Measurements from ENCODE around the gene RAB43.
A peak's percentile ranks its signal among the peaks of the same experiment; 100 is the strongest.
"Not testable (repeated sequence)": the region's sequence is repeated elsewhere in the genome, so short reads cannot be mapped to it uniquely, and the experiment has no call there.

Gene RAB43

DNA sequence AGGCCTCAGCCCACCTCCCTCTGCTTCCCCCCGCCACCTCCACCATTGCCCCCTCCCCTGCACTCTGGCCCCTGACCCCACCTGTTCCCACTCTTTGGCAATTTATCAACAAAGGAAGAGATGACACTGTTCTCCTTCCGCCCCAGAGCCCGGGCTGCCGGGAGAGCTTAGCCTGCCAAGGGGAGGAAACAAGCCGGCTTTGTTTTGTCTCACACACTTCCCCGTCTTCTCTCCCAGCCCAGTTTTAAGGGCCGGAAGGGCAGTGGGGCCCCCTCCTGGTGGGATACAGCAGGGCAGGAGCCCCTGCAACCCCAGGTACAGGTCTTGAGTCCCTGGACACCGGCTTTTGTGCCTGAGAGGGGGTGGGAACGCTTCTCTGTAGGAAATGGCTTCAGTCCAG lies 33.7 kb downstream of the RAB43 start:
- DNase-seq: not testable (repeated sequence)

DNA sequence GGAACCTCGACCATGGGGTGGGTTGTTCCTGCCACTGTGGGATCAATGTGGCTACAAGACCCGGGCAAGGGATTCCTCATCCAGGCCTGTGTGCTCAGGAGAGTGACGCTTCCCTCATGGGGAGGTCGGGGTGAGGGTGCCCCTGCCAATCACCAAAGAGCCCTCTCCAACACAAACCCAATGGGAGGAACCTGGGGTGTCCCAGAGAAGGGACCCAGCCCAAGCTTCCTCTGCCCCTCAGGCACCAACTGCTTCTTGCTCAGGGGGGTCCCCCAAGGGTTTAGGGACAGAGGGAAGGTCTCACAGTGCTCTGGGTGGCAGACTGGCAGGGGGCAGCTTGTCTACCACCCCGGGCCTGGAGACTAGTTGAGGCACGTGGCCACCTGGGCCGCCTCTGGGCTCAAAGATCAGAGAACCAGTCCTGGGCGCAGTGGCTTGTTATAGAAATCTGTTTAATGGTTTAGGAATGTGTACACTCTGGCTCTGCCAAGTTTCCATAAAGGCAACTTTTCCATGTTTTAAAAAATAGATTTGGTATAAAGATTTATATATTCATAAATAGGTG lies 34.4 kb downstream of the RAB43 start:
- no peak for DNase-seq

DNA sequence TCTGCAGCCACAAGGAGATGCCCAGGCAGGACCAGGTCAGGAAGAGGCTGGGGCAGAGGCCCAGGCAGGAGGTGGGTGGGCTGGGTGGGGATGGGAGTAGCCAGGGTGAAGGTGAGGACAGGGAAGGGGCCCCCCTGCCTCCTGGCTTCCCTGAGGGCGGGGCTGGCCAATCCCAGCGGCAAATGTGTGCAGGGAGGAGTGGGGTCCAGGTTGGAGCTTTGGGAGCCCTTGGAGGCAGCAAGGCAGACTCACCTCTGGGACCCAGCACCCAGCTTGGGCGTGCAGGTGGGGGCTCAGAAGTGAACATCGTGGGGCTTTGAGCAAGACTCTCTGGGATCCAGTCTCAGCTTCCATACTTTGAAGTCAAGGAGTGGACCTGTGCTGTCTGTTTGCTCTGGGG lies 35.8 kb downstream of the RAB43 start:
- DNase-seq: no peak

DNA sequence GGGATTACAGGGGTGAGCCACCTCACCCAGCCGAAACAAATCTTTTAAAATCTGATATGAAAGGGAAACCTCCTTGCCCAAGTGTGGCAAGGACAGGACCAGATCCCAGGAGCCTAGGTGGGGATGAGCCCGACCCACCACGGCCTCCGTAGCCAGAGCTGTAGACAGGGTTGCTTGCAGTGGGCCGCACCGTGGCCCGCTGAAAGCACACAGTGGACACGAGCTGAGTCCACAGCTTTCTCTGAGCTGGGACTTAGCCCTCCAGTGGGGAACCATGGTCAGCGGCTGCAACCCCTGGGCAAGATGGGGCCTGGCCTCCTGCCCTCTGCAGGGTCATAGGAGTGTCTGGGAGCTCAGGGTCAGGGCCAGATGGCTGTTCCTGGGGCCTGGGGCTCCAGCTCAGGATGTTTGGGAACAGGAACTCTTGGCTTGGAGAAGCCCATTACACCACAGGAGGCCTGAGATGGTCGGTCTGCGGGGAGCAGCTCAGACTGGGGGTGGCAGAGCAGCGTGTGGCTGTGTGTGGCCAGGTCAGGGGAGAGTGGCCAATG lies 36.4 kb downstream of the RAB43 start:
- DNase-seq: no peak

DNA sequence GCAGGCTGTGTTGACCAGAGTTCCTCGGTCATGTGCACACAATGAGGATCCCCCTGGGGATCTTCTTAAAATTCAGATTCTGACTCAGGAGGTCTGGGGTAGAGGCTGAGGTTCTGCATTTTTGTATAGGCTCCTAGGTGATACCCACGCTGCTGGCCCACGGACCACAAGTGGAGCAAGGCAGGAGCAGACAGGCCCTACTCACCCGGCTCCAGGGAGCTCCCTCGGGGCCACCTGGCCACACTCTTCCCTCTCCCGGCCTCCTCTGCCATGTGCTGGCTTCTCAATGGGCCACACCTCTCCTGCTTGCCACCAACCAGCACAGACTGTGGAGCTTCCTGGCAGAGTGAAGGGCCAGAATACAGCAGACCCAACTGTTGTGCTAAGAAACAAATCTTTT lies 37.1 kb downstream of the RAB43 start:
- no peak for DNase-seq

DNA sequence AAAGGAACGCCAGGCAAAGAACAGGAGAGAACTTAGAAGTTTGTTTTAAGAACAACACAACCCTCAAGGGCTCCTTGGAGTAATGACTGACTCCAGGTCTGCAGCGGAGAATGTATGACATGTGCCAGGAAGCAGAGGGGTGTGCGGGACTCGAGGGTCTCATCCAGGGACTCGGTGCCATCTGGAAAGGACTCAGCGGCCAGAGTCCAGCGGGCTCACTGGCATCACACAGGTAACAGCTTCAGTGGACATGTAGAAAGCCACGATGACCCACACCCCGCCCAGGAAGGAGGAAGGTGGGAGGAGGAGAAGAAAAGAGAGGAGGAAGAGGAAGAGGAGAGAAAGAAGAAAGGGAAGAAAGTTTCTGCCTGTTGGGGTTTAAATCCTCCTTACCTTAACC lies 39.6 kb downstream of the RAB43 start:
- no peak for DNase-seq

DNA sequence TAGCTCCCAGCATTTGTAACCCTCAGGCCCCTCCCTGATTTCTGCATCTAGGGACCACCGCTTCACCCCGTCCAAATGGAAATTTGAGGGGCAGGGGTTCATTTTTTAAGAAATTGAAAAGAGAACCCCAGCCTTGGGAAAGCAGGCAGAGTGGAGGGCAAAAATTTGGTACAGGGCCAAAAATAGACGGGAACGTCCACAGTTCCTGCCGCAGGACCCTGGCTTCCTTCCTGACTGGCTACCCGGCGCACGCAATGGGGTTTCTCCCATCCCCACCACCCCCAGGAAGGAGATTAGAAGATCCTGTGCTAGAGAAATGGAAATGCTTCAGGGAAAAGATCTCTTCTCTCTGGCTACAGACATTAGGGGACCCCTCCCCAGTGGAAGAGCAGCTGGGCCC lies 40.1 kb downstream of the RAB43 start:
- no peak for DNase-seq

DNA sequence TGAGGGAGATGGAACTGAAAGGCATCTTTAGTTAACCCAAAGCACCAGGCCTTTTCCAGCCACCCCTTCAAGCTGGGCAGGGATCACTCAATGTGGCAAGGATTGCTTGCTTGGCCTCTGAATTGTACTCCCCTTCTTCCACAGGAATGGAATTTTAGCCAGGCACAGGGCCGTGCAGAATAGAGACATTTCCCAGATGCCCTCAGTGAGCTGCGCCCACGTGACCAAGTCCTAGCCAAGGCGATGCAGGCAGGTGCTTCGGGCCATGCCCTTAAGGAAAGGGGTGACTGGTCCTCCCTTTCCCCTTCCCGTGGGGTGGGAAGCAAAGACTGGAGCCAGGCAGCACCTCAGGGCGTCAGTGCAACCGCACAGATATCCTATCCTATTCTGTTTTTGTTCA lies 43.1 kb downstream of the RAB43 start:
- no peak for DNase-seq

DNA sequence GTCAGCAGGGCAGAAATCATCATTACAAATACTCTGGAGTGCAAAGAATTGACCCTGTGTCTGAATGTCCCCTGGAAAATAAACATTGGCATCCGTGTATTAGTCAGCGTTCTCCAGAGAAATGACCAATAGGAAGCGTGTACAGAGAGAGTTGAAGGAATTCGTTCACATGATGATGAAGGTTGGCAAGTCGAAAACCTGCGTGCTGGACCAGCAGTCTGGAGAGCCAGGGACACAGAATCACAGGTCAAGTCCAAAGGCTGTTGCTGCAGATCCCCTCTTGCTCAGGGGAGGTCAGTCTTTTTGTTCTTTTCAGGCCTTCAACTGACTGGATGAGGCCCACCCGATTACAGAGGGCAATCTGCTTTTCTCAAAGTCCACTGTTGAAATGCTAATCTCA lies 44.4 kb downstream of the RAB43 start:
- no peak for DNase-seq

DNA sequence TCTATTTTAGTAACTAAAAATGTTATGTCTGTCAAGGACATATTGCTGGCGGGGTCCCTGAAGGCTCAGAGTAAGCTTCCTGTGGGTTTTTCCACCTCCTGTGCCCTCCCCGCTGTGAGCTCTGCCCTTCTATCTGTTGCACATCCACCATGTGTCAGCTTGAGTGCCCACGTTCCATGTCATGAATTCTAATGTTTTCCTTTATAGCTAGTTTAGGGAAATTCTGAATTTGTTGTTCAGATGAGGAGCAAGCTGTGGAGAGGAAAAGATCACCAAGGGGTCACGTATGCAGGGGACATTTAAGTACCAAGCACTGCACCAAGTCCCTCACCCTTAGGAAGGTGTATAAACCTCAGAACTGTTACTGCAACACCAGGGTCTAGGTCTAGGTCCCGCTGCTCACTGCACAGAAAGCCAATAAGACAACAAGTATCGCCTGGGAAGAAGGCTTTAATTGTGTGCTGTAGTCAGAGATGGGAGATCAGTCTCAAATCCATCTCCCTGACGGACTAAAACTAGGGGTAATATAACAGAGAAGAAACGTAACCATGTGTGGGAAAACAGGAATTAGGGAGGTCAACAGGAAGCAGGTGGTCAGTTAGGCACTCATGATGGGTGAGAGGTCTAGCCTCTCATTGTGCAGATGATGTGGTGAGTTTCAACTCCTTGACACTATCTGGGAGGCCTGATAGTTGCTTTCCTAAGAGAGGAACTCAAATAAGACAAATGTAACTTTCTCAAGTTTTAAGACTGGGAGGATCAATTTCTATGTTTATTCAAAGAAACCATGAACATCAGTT lies 51.3 kb downstream of the RAB43 start:
- DNase-seq: no peak

DNA sequence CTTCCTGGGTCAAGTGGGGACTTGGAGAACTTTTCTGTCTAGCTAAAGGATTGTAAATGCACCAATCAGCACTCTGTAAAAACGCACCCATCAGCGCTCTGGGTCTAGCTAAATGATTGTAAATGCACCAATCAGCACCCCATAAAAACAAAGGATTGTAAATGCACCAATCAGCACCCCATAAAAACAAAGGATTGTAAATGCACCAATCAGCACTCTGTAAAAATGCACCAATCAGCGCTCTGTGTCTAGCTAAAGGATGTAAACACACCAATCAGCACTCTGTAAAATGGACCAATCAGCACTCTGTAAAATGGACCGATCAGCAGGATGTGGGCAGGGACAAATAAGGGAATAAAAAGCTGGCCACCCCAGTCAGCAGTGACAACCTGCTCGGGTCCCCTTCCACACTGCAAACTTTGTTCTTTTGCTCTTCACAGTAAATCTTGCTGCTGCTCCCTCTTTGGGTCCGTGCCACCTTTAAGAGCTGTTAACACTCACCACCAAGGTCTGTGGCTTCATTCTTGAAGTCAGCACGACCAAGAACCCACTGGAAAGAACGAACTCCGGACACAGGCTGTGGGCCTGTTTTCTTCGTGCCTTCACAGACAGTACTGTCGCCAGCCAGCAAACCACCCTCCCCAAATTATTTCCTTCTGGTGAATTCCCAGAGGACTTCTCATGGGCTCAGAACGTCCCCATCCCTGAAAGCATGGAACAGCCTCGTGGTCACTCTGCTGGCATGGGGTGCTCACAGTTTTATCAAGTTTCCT lies 52.1 kb downstream of the RAB43 start:
- DNase-seq: not testable (repeated sequence)

DNA sequence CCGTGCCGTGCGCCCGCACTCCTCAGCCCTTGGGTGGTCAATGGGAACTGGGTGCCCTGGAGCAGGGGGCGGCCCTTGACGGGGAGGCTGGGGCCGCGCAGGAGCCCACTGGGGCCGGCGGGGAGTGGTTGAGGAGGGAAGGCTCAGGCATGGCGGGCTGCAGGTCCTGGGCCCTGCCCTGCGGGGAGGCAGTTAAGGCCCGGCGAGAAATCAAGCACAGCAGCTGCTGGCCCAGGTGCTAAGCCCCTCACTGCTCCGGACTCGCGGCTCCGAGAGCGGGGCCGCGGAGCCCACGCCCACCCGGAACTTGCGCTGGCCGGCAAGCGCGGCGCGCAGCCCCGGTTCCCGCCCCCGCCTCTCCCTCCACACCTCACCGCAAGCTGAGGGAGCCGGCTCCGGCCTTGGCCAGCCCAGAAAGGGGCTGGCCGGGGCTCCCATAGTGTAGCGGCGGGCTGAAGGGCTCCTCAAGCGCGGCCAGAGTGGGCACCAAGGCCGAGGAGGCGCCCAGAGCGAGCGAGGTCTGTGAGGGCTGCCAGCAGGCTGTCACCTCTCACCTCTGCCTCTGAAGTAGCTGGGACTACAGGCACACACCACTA lies 53.2 kb downstream of the RAB43 start:
- DNase-seq: no peak

DNA sequence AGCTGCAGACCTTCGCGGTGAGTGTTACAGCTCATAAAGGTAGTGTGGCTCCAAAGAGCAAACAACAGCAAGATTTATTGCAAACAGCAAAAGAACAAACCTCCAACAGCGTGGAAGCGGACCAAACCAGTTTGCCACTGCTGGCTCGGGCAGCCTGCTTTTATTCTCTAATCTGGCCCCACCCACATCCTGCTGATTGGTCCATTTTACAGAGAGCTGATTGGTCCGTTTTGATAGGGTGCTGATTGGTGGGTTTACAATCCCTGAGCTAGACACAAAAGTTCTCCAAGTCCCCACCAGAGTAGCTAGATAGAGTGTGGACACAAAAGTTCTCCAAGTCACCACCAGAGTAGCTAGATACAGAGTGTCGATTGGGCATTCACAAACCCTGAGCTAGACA lies 53.9 kb downstream of the RAB43 start:
- not testable (repeated sequence) for DNase-seq

DNA sequence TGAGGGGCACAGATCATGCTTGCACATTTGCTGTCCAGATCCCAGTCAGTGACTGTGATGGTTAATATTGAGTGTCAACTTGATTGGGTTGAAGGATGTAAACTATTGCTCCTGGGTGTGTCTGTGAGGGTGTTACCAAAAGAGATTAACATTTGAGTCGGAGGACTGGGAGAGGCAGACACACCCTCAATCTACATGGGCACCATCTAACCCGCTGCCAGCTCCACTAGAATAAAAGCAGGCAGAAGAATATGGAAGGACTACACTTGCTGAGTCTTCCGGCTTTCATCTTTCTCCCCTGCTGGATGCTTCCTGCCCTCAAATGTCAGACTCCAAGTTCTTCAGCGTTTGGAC lies 55.9 kb downstream of the RAB43 start:
- peak; percentile 47 for DNase-seq

DNA sequence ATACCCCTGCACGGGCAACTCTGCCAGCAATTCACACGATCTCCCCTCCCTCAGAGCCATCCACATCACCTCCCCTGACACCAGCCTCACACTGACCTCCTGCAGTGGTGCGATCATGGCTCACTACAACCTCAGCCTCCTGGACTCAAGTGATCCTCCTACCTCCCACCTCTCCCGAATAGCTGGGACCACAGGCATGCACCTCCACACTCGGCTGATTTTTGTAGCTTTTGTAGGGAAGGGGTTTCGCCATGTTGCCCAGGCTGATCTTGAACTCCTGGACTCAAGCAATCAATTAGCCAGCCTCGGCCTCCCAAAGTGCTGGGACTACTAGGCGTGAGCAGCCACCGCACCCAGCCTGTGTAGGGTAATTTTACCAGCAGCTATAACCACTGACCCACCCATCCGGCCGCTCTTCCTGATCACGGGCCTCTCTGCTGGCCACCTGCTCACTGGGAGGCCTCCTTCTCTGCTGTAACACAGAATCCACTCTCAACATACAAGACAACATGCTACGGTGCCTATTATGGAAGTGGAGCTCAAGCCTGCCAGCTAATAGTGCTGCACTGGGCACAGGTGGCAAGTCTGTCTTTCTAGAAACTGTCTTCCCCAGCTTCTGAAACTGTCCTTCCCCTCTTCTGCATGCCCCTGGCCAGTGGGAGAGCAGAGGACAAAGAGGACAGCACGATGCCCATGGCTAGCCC lies 56.4 kb downstream of the RAB43 start:
- DNase-seq: peak; percentile 33

DNA sequence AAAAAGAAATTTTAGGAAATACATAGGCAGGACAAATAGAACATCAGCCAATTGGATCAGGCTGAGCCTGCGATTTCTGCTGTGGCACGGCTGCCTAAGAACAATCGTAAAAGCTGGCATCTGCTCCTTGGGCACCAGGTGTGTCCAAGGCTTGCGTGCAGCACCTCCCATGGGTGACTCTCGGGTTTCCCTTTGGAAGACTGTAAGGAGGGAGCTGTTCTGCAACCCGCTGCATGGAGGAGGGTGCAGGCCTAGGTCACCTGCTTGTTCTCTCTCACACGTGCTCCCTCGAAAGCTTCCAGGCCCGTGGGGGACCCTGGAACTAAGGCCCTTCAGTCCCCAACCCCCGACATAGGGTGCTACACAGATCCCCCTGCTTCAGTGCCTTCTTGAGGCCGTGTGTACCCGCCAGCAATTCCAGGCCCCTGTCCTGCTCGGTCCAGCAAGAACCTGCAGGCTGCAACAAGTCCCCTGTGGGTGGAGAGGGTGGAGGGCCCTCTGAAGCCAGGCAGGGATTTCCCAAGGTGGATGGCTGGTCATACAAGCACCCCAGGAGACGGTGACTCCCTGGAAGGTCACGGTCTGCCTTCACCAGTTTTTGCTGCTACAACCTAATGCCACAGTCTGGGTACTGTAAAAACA lies 57.6 kb downstream of the RAB43 start:
- DNase-seq: no peak

DNA sequence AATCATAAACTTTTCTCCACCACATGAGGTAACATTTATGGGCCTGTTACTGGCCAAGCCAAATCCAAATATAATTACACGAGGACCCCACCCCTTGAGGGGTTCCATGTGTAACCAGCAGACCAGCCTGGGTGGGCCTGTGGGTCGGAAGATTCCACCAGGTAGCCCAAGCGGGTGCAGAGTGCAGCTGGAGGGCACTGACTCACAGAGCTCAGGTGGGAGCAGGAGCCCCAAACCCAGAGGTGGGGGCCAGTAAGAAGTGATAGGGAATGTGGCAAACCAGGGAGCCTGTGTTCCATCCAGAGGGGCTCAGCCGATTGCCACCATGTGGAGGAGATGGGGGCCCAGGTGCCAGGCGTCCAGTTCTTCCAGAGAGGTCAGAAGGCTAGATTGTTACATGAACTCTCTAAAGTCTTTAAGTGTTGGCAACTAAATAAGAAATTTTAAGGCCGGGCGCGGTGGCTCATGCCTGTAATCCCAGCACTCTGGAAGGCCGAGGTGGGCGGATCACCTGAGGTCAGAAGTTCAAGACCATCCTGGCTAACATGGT lies 58.4 kb downstream of the RAB43 start:
- DNase-seq: no peak

DNA sequence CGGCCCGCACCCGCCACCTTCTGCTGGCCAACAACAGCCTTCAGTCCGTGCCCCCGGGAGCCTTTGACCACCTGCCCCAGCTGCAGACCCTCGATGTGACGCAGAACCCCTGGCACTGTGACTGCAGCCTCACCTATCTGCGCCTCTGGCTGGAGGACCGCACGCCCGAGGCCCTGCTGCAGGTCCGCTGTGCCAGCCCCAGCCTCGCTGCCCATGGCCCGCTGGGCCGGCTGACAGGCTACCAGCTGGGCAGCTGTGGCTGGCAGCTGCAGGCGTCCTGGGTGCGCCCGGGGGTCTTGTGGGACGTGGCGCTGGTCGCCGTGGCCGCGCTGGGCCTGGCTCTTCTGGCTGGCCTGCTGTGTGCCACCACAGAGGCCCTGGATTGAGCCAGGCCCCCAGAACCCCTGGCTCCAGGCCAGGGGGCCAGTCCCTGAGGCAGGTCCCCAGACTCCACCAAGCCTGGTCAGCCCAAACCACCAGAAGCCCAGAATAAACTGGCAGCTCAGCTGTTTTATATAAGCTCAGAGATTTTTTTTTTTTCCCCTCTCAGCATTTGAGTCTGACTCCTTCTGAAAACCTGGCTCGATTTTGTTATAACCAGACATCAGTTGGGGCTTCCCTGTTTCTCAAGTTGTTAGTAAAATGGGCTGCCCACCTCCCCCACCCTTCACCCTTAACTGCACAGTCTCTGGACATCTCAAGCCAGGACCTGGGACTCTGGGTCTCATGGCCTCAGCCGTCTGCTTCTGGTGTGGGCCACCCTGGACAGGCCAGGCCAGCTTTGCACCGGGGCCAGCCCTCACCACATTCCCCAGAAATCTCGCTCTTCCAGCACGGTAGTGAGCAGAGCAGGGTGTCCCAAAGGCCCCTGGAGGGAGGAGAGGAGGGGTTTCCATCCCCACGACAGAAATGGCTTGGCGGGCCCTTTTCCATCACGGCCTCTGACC lies 59.4 kb downstream of the RAB43 start:
- no peak for DNase-seq

DNA sequence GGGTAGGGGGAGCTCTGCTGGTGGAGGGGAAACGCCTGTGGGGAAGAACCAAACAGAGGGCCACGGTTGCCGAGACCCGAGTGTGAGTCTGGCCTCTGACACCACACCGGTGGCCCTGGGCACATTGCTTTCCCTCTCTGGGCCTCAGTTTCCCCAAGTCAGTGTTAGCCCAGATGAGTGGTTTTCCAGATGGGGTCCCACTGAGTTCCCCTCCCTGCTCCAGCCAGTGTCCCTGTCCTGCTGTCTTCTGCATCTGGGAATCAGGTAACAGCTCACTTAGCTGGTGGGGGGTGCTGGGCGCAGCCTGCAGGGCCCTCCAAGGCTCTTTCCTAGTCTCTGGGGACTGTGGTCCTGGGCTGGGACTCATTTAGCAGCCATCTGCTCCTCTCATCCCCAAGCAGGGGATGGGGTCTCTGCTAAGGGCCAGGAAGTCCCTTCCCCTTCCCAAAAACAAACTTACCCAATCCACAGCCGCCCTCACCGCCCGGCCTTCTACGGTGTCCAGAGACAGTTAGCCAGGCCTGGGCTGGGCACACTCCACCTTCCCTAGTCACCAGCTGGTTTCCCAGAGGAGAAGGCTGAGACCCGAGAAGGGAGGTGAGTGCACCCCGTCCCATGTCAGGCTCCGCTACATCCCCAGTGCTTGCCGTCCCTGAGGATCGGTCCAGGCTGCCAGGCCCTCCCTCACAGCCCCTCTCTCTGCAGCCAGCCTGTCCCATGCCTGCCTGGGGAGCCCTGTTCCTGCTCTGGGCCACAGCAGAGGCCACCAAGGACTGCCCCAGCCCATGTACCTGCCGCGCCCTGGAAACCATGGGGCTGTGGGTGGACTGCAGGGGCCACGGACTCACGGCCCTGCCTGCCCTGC lies 60.3 kb downstream of the RAB43 start:
- DNase-seq: no peak

Measured in activated effector memory CD4-positive, alpha-beta T cell treated with anti-CD3 and anti-CD28 coated beads, Interleukin-2, amount 50 U/mL, for 16 hours (primary cell).